HG03095 (cell line): ENCODE measurements around the gene TBX21.

Source experiments
- ATAC-seq: cut with Tn5 transposase; IDR thresholded peaks from one replicate; pipeline ENCODE4 v1.9.1; 2021; ENCODE audit warnings: moderate library complexity; ENCODE audit not compliant: unreplicated experiment

Gene TBX21

GRCh38 chr17:47712330-47713023 is 20.6 kb upstream of the TBX21 start:
- ATAC-seq = no peak

- ATAC-seq = no peak
These were observed 18.9 kb upstream of the TBX21 start for GRCh38 chr17:47713980-47714700.

- ATAC-seq = no peak
These were observed 18.2 kb upstream of the TBX21 start for GRCh38 chr17:47714773-47715396.

- ATAC-seq = no peak
These were observed 17.2 kb upstream of the TBX21 start for GRCh38 chr17:47715669-47716325.

- ATAC-seq = no peak
These were observed 16.7 kb upstream of the TBX21 start for GRCh38 chr17:47716375-47716774.

- ATAC-seq = no peak
These were observed 15.8 kb upstream of the TBX21 start for GRCh38 chr17:47717261-47717697.

GRCh38 chr17:47717979-47718621 is 14.9 kb upstream of the TBX21 start:
- ATAC-seq = no peak

- no peak for ATAC-seq
These were observed 14.2 kb upstream of the TBX21 start for GRCh38 chr17:47718634-47719405.

- ATAC-seq = no peak
These were observed 13.5 kb upstream of the TBX21 start for GRCh38 chr17:47719411-47720152.

- ATAC-seq = no peak
These were observed 12.8 kb upstream of the TBX21 start for GRCh38 chr17:47720196-47720595.

GRCh38 chr17:47720754-47721533 is 12.1 kb upstream of the TBX21 start:
- ATAC-seq = no peak

- ATAC-seq = no peak
These were observed 11.3 kb upstream of the TBX21 start for GRCh38 chr17:47721725-47722124.

GRCh38 chr17:47724705-47725104 is 8.3 kb upstream of the TBX21 start:
- ATAC-seq = no peak

GRCh38 chr17:47725446-47726111 is 7.5 kb upstream of the TBX21 start:
- ATAC-seq = no peak

- ATAC-seq = no peak
These were observed 6.0 kb upstream of the TBX21 start for GRCh38 chr17:47726796-47727703.

GRCh38 chr17:47727704-47728036 is 5.4 kb upstream of the TBX21 start:
- no peak for ATAC-seq

GRCh38 chr17:47728214-47728877 is 4.7 kb upstream of the TBX21 start:
- ATAC-seq = no peak
